Measurements from ENCODE around the gene ICOS.
A peak's percentile ranks its signal among the peaks of the same experiment; 100 is the strongest.

Gene ICOS

DNA sequence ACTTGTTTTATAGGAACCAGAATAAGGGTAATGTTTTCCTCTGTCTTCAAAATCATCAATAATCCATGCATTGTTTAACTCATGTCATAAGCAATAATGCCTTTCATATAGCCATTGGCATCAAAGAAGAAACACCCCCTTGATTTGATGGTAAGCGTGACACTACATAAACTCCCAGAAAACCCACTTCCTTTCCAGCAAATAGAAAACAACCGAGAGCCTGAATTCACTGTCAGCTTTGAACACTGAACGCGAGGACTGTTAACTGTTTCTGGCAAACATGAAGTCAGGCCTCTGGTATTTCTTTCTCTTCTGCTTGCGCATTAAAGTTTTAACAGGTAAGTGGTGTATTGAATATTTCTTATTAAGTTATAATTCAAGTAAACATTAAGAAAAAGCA lies at the start of gene ICOS:
Gene ICOS, plus strand, starts transcription at position 229 of the 400 bp plus-strand sequence. Its CDS starts 52 bp downstream, at position 281.
- no peak for DNase-seq

GRCh38 chr2:203887677-203888076 lies 48.9 kb upstream of the ICOS start:
- no peak for DNase-seq

DNA sequence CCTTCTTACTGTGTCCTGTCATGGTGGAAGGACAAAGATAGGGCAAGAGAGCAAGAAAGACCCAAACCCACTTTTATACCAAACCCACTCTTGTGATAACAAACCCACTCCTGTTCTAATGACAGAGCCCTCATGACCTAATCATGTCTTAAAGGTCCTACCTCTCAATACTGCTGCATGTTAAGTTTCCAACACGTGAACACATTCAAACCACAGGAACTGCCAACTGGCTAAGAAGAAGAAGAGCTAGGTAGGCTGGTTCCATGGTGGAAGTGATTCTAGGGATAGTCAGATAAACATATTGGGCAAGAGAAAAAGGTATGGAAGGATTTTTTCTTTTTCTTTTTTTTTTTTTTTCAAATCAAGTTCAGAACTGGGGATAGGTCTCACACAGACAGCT lies 47.0 kb upstream of the ICOS start:
- no peak for DNase-seq

DNA sequence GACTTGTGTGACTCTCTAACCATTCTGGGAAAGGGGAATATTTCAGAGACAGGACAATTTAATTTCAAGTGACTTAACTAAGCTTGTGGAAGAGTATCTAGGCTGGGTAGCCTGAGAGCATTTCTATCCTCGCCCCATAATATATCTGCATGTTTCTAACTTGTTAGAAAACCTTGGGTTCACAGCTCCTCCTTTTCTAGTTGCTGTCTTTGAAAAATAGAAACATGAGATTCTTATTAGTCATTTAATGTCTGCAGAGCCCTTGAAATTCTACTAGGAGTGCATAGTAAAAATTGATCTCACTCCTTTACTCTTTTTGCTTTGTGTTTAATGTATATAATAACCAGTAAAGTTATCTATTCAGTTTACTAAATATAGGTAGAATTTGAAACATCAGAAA lies 46.6 kb upstream of the ICOS start:
- DNase-seq = no peak

DNA sequence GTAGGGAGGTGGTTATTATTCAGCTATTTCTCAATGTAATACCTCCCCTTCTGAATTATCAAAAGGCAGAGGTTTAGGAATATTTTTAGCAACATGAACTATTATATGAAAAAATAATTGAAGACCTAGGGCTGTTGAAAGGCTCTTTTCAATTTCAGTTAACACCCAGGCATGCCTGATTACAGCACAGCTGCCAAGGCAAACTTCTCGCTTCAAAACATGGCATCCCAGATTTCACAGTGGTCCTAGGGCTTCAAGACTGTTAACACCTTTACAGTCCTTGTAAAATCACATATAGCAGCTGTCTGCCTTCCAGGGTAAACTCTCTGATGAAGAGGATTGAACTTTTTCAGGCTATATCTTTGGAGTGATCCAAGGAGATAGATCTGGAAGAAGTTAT lies 45.8 kb upstream of the ICOS start:
- no peak for DNase-seq

DNA sequence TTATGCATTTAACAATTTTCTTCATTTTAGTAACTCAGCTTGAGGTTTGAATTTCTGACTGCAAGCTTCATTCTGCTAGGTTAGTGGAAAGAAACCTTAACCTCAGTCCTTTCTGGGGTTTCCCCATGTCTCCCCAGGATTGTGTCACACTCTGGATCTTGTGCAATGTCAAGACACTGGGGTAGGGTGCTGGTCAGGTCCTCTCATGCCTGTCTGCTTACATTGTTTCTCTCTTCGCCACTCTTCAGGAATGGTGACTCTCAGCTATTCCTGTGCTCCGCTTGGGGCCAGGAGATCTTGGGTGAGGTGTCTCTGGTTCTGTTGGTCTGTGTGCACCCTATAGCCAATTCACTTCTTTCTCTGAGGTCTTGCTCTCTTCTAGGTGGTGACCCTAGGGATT lies 45.1 kb upstream of the ICOS start:
- peak; percentile 75 for DNase-seq

DNA sequence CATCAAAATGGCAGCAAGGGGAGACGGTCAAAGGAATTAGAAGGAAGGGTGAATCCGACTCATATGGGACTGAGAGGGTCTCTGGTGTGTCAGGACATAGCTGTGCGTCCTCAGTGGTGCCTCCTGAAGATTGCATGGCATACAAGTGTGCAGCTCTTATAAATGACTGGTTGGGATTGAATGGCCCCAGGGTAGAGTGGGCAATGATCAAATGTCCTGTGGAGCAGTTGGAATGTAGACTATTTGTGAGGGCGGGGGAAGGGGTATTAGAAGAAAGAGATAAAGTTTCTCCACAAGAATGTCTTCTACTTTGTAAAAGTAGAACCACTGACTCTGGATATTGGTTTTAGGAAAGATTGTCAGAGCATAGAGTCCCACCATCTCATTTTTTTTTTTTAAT lies 44.4 kb upstream of the ICOS start:
- DNase-seq = no peak

DNA sequence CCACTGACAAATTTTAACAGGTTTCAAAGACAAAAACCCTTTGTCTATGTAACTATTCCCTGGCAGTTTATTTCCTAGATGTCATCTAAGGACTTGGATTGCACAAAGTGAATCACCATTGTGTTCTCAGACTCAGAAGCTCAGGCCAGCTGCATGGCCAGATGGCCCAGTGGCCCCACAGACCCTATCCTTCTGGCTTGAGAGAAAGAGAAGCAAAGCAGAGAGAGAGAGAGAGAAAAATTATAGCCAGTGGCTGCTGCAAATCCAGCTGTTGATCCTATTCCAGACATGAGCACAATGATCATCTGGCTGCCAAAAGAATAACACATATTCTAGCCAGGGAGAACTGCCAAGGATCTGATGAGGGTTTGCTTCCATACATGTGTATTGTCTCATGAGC lies 43.2 kb upstream of the ICOS start:
- DNase-seq = no peak

DNA sequence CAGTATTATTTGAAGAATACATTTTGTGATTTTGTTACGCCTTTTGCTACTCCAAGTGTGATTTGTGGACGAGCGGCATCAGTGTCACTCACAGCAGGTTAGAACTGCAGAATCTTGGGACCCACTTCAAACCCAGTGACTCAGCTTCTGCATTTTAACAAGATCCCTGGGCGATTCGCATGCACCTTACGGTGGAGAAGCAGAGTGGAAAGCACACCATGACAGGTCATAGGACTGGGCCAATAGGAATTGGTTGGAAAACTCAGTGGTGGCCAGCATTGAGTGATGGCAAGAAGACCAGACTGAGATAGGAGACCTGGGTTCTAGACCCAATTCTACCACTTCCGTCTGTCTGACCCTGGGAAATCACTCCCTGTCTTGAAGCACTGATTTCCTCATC lies 42.7 kb upstream of the ICOS start:
- DNase-seq = no peak

- no peak for DNase-seq
These were observed 42.3 kb upstream of the ICOS start for GRCh38 chr2:203894262-203894661.

- no peak for DNase-seq
These were observed 39.0 kb upstream of the ICOS start for GRCh38 chr2:203897544-203897943.

DNA sequence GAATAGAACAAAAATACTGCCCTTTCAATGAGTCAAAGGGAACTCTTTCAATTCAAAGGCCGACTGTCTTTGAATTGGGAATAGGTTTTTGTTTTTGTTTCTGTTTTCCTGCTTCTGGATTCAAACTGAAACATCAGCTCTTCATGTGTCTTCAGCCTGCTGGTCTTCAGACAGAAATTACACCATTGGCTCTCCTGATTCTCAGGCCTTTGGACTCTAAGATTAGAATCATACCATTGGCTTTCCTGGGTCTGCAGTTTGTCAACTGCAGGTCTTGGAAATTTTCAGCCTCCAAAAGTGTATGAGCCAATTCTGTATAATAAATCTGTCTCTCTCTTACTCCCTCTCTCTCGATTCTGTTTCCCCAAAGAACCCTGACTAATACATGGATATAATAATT lies 37.9 kb upstream of the ICOS start:
- no peak for DNase-seq

DNA sequence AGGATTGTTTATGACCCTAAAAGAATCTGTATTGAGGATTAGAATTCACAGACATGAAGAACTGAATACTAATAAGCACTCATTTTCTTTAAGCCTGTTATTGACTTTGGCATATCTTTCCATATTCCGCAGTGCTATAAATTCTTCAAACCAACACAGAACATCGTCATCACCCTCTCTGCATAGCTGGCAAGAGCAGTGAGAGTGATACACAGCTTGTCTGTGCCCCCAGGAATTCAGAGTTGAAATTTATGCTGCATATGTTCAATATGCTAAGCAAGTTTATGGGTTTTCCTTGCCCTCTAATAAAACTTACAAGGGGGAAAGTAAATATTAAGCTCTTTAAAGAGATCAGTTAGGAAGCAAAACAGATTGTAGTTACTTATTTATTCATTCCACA lies 36.3 kb upstream of the ICOS start:
- no peak for DNase-seq

DNA sequence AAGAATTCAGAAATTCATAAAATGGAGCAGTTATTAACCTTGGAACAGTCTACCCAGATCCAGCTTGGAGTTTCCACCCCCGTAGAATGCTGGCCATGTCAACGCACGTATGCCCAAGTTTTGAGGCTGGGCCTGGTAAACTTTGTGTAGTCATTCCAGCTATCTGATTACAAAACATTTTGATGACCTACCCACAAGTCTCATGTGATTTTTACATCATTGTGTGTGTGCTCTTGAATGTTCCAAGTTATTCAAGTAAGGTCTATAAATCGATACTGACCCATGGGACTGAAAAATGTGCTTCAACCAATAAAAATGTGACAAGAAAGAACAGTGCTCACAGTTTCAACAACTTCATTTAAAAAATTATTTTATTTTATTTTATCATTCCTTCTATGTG lies 32.5 kb upstream of the ICOS start:
- DNase-seq = no peak

DNA sequence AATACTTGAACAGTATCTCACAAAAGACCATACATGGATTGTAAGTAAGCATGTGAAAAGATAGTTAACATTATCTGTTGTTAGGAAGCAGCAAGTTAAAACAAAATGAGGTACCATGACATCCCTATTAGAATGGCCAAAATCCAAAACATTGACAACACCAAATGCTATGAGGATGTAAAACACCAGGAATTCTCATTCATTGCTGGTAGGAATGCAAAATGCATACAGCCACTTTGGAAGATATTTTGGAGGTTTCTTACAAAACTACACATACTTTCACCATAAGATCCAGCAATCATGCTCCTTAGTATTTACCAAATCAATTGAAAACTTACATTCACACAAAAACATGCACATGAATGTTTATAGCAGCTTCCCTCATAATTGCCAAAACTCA lies 30.9 kb upstream of the ICOS start:
- no peak for DNase-seq

- no peak for DNase-seq
These were observed 28.3 kb upstream of the ICOS start for GRCh38 chr2:203908066-203908796.

DNA sequence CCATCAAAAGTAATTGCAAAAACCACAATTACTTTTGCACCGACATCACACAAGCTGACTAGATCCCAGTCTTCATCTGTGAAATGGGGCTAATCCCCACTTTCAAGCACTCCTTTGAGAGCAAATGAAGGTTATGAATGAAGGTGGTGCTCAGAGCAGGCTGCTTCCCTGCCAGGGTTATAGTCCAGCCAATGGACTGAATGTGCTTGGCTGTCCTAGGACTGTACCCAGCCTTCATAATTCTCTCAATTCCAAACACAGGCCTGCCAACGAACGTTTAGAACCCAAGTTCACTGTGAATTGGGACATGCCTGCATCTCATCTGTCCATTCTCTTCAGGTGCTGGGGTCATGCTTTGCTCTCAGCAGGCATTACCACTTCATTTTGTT lies 27.8 kb upstream of the ICOS start:
- no peak for DNase-seq

DNA sequence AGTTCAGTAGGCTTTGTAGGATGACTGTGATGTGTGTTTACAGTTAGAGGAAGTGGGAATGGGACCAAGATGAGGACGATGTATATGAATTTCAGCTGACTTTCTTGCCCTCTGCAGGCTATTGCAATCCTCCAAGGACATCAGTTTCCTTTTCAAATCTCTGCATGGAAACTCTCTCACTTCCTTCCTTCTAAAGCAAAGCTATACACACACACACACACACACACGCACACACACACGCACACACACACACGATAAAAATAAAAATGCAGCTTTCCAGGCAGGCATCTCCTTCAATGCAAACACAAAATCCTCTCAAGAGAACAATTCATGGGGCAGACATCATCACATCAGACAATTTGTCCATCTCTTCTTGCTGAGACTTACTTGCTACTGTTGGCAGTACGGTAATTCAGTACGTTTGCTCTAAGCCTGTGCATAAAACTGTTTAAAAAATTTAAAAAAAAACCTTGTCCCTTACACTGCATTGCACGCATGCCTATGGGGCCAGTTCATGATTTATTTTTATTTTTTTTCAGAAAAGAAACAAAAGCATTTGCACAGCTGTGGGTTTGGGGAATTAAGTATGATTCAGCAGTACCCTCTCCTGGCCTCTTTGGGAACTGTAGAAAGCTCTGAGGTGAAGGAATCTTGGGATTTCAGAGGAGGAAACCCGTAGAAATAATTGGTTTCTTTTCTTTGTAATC lies 27.1 kb upstream of the ICOS start:
- no peak for DNase-seq

DNA sequence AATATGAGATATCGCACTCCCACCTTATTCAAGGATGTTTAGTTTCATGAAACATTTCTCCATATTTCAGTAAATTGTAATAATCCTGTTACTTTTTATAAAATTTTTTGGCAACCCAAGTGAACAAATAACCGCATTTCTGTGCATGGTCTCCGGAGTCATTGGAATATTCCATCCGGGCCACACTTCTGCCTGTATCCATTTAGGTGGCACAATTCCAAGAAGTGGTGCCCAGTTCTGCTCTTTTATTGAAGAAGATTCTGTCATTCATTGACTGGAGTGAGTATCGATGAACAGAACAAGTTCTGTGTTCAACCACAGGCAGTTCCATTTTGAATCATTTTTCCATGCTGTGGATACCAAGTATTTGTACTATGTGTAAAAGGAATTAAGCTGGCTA lies 26.6 kb upstream of the ICOS start:
- DNase-seq = peak; percentile 42

- no peak for DNase-seq
These were observed 22.6 kb upstream of the ICOS start for GRCh38 chr2:203913947-203914346.

DNA sequence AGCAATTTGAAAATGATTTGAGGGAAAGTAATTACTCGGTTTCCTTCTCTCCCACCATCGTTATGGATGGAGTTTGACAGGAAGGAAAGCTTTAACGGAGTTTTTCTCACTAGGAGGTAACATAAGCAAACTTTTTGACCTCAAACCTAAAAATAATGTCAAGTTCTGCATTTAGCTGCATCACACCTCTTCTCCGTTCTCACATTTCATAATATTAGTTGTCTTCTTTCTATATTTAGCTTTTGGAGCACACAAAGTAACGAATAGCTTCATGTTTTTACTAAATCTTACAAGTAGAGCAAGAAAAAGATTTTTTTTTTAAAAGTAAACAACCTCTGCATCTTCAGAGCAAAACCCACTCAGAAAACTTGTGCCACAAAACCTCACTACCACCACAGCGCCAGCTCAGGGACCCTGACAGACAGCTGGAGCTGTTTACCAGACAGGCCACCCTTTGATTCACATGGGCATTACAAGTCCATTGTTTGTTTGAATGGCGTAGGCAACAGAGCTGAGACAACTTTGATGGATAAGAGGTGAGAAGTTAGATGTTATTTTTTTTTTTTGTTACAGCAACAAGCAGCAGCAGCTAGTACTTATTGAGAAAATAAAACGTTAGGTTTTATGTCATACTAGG lies 21.9 kb upstream of the ICOS start:
- DNase-seq = no peak

DNA sequence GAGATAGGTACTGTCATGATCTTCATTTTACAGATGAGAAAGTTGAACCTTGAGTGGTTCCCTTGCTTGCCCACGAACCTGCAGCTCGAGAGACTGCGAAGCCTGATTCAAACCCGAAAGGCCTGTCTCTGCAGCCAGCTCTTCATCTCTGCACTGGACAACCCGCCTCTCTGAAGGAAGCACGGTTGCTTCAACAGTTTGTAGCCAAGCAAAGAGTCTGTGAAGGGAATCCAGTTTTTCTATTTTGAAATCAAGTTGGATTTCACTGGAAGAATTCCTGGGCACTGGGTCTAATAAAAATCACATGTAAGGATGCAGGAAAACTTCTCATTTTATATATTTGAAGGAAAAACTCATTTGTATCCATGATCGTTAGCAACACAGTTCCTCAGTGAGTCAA lies 21.3 kb upstream of the ICOS start:
- no peak for DNase-seq

GRCh38 chr2:203916756-203917155 lies 19.8 kb upstream of the ICOS start:
- no peak for DNase-seq

DNA sequence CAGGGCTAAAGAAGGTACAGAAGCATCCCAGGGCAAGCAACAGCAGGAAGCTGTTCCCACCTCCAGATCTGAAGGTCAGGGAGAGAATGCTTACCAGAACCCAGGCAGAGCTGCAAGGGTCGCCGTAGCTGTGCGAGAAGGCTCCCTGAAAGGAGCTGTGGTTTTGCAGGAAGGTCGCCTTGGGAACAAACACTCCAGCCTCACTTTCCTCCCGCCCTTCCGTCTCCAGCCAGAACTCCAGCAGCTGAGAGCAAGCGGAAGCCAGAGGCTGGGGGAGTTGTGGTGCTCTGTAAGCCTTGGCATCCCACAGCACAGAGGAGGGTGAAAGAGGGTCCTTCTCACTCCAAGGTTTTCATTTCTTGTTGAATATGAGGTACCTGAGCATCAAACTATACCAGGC lies 18.3 kb upstream of the ICOS start:
- DNase-seq = no peak
